ENCODE results near the gene RASA2. TPM values are rescaled to one million over a fixed set of nuclear protein-coding genes. Genes with fewer than 3 reads are reported as not detected.

Gene RASA2
- polyA plus RNA-seq, 1 donor (not counting 4 experiments of a cell fraction or from before 2014, with no cell fraction given), result 10.3 TPM

GRCh38 chr3:141500397-141500796 lies 13.6 kb downstream of the RASA2 start:
- H3K4me2 ChIP-seq (ENCODE audit: control insufficient read depth, extremely low read depth, insufficient read depth, low read depth, low read length), result no peak overlapping the region
- FAIRE-seq (no peak), DNase-seq (ENCODE audit: low read depth, low spot score) (no peak)
- no peaks in the 10 kb centered on the region for H3K4me1 ChIP-seq (ENCODE audit: control insufficient read depth, extremely low read depth, insufficient read depth, low read length)
- H2AFZ ChIP-seq (ENCODE audit: control insufficient read depth, low read length), result no peak overlapping the region
- dilution Hi-C loops (cut with MboI; ENCODE audit: extremely low pct_ligation_motif_present, low sequenced_read_pairs), result no loop called here
- H3K27me3 ChIP-seq (ENCODE audit: control insufficient read depth, extremely low read depth, insufficient read depth, low read length), result no peaks in the 10 kb centered on the region
- H3K9ac ChIP-seq (ENCODE audit: control insufficient read depth, extremely low read depth, insufficient read depth, low read length), result no peak overlapping the region
- TF ChIP-seq CTCF (optimal IDR thresholded peaks at IDR 0.05 in 1 of 3, IDR thresholded peaks at IDR 0.05 in 1 of 3, conservative IDR thresholded peaks at IDR 0.05 in 1 of 3; ENCODE audit: extremely low read depth in 1 of 3, insufficient read depth in 2 of 3, low read length in 3 of 3) (no peak), EZH2 (IDR thresholded peaks at IDR 0.05; ENCODE audit: low read length) (no peak)
- H3K27ac ChIP-seq (ENCODE audit: control insufficient read depth, insufficient read depth, low read length), result no peak overlapping the region
- no peaks in the 10 kb centered on the region for H4K20me1 ChIP-seq (ENCODE audit: control insufficient read depth, extremely low read depth, insufficient read depth, low read length)
- no peaks in the 10 kb centered on the region for H3K9me1 ChIP-seq (ENCODE audit: control insufficient read depth, extremely low read depth, insufficient read depth, low read length)
- no peaks in the 10 kb centered on the region for H3K9me3 ChIP-seq (ENCODE audit: control insufficient read depth, low read depth, low read length)
- peaks cover 85% of the 10 kb centered on the region for H3K79me2 ChIP-seq (ENCODE audit: control insufficient read depth, insufficient read depth, low read length)
- no peak overlapping the region for H3K4me3 ChIP-seq (ENCODE audit: control insufficient read depth in 2 of 3, extremely low read depth in 1 of 3, insufficient read depth in 2 of 3, low read depth in 1 of 3, low read length in 3 of 3)
- H3K36me3 ChIP-seq (ENCODE audit: control insufficient read depth in 2 of 2, extremely low read depth in 1 of 2, insufficient read depth in 2 of 2, low read length in 2 of 2), result no peaks in the 10 kb centered on the region

GRCh38 chr3:141505166-141505565 lies 18.3 kb downstream of the RASA2 start:
- no peaks in the 10 kb centered on the region for H3K27me3 ChIP-seq (ENCODE audit: control insufficient read depth, extremely low read depth, insufficient read depth, low read length)
- peaks cover 95% of the 10 kb centered on the region for H3K79me2 ChIP-seq (ENCODE audit: control insufficient read depth, insufficient read depth, low read length)
- FAIRE-seq (no peak), DNase-seq (ENCODE audit: low read depth, low spot score) (no peak)
- no peak overlapping the region for H3K27ac ChIP-seq (ENCODE audit: control insufficient read depth, insufficient read depth, low read length)
- dilution Hi-C loops (cut with MboI; ENCODE audit: extremely low pct_ligation_motif_present, low sequenced_read_pairs), result no loop called here
- H3K9me3 ChIP-seq (ENCODE audit: control insufficient read depth, low read depth, low read length), result no peaks in the 10 kb centered on the region
- H3K4me2 ChIP-seq (ENCODE audit: control insufficient read depth, extremely low read depth, insufficient read depth, low read depth, low read length), result no peak overlapping the region
- no peak overlapping the region for H3K4me3 ChIP-seq (ENCODE audit: control insufficient read depth in 2 of 3, extremely low read depth in 1 of 3, insufficient read depth in 2 of 3, low read depth in 1 of 3, low read length in 3 of 3)
- no peaks in the 10 kb centered on the region for H3K36me3 ChIP-seq (ENCODE audit: control insufficient read depth in 2 of 2, extremely low read depth in 1 of 2, insufficient read depth in 2 of 2, low read length in 2 of 2)
- H2AFZ ChIP-seq (ENCODE audit: control insufficient read depth, low read length), result no peak overlapping the region
- no peak overlapping the region for H3K9ac ChIP-seq (ENCODE audit: control insufficient read depth, extremely low read depth, insufficient read depth, low read length)
- TF ChIP-seq CTCF (optimal IDR thresholded peaks at IDR 0.05 in 1 of 3, IDR thresholded peaks at IDR 0.05 in 1 of 3, conservative IDR thresholded peaks at IDR 0.05 in 1 of 3; ENCODE audit: extremely low read depth in 1 of 3, insufficient read depth in 2 of 3, low read length in 3 of 3), result no peak
- TF ChIP-seq EZH2 (IDR thresholded peaks at IDR 0.05; ENCODE audit: low read length), result no peak
- no peaks in the 10 kb centered on the region for H3K4me1 ChIP-seq (ENCODE audit: control insufficient read depth, extremely low read depth, insufficient read depth, low read length)
- peaks cover 2% of the 10 kb centered on the region for H4K20me1 ChIP-seq (ENCODE audit: control insufficient read depth, extremely low read depth, insufficient read depth, low read length)
- no peaks in the 10 kb centered on the region for H3K9me1 ChIP-seq (ENCODE audit: control insufficient read depth, extremely low read depth, insufficient read depth, low read length)
